Calu3 (cell line): ENCODE results near the gene BCKDHB. TPM values are rescaled to one million over a fixed set of nuclear protein-coding genes. Genes with fewer than 3 reads are reported as not detected.

ENCODE experiments used
- BruUV-seq: library from RNA; stranded (reverse); fragments of 400-500 nt; replicated peaks from 2 replicates; lab custom pipeline; 2021; lab: Mats Ljungman, UMichigan
- CTCF ChIA-PET: fragments of 300-600 bp; sonication (Branson Sonifier 250); formaldehyde crosslinking; loops from one replicate; lab custom pipeline; 2022; ENCODE audit warnings: antibody characterized with exemption; lab: Charles Lee
- DNase-seq: peaks from one replicate; pipeline ENCODE4 v3.0.0; 2022
- H3K27ac Mint-ChIP-seq: one replicate; pipeline ENCODE4 v1.8.0; 2022; ENCODE audit warnings: mixed read lengths; ENCODE audit not compliant: unreplicated experiment
- H3K27me3 Mint-ChIP-seq: one replicate; pipeline ENCODE4 v1.8.0; 2022; ENCODE audit warnings: mixed read lengths; ENCODE audit not compliant: unreplicated experiment
- H3K36me3 Mint-ChIP-seq: one replicate; pipeline ENCODE4 v1.8.0; 2022; ENCODE audit warnings: mild to moderate bottlenecking, moderate library complexity, mixed read lengths; ENCODE audit not compliant: insufficient read depth, unreplicated experiment
- H3K4me1 Mint-ChIP-seq: one replicate; pipeline ENCODE4 v1.8.0; 2022; ENCODE audit warnings: mild to moderate bottlenecking, low read depth, mixed read lengths; ENCODE audit not compliant: unreplicated experiment
- H3K4me3 Mint-ChIP-seq: one replicate; pipeline ENCODE4 v1.8.0; 2022; ENCODE audit warnings: mild to moderate bottlenecking, low read depth, moderate library complexity, mixed read lengths; ENCODE audit not compliant: unreplicated experiment
- H3K9me3 Mint-ChIP-seq: one replicate; pipeline ENCODE4 v1.8.0; 2022; ENCODE audit warnings: low read depth, mixed read lengths; ENCODE audit not compliant: unreplicated experiment
- intact Hi-C: fragments of 100-400 bp; cut with micrococcal nuclease; formaldehyde crosslinking; loops from one replicate; pipeline ENCODE4 v1.10.0; 2022; ENCODE audit not compliant: unreplicated experiment
- total RNA-seq: library from RNA; stranded (reverse); gene quantifications from 2 replicates; pipeline ENCODE4 v1.2.3, GENCODE V29; 2022
- TF ChIP-seq, protein P1 (sequence below): fragments of 200-600 bp; IDR thresholded peaks from one replicate; pipeline ENCODE4 v1.8.0; 2022; ENCODE audit warnings: antibody characterized with exemption; ENCODE audit not compliant: unreplicated experiment

BCKDHB gene
- total RNA-seq, 1 experiment from 2014 or later, result 24.9 TPM

DNA sequence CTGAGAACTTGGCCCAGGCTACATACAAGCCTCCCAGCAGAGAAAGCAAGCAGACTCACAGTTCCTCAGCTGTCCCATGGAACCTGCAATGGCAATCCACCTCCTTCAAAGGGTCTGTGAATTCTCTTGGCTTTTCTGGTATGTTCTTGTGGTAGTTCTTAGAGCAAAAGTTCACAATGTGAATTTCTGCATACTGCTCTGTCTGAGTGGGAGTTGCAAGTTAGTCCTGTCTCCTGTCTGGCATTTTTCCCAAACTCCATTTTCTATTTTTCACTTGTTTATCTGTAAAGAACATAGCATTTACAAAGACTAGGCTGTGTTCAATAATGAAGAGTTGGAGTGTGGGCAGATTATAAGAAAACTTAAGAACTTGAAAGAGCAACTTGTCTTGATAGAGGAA is 269.9 kb downstream of the BCKDHB start:
- no peaks in the 10 kb centered on the region for H3K9me3 Mint-ChIP-seq

DNA sequence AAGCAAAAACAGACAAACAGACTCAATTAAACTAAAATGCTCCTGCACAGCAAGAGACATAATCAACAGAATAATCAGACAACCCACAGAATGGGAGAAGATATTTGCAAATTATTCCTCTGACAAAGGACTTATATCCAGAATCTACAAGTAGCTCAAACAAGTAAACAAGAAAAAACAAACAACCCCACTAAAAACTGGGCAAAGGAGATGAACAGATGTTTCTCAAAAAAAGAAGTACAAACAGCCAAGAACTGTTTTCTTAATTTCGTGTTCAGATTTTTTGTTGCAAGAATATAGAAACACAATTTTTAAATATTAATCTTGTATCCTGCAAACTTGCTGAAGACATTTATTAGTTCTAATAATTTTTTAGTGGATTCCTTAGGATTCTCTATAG is 274.1 kb downstream of the BCKDHB start:
- BruUV-seq, result no TSS peak
- intact Hi-C loops, result no loop called here
- CTCF ChIA-PET, result no interaction called here
- TF ChIP-seq, protein P1, sequence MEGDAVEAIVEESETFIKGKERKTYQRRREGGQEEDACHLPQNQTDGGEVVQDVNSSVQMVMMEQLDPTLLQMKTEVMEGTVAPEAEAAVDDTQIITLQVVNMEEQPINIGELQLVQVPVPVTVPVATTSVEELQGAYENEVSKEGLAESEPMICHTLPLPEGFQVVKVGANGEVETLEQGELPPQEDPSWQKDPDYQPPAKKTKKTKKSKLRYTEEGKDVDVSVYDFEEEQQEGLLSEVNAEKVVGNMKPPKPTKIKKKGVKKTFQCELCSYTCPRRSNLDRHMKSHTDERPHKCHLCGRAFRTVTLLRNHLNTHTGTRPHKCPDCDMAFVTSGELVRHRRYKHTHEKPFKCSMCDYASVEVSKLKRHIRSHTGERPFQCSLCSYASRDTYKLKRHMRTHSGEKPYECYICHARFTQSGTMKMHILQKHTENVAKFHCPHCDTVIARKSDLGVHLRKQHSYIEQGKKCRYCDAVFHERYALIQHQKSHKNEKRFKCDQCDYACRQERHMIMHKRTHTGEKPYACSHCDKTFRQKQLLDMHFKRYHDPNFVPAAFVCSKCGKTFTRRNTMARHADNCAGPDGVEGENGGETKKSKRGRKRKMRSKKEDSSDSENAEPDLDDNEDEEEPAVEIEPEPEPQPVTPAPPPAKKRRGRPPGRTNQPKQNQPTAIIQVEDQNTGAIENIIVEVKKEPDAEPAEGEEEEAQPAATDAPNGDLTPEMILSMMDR, result no peak
- Mint-ChIP-seq H3K4me3 (no peak overlapping the region), H3K9me3 (no peaks in the 10 kb centered on the region), H3K27me3 (no peaks in the 10 kb centered on the region), H3K27ac (no peak overlapping the region), H3K4me1 (no peaks in the 10 kb centered on the region), H3K36me3 (no peaks in the 10 kb centered on the region)
- DNase-seq, result no peak

More for the DNA sequence above, 269.9 kb downstream of the BCKDHB start:
- BruUV-seq, result no TSS peak
- CTCF ChIA-PET, result no interaction called here
- TF ChIP-seq, protein P1, result no peak
- Mint-ChIP-seq H3K36me3 (no peaks in the 10 kb centered on the region), H3K27me3 (no peaks in the 10 kb centered on the region), H3K4me3 (no peak overlapping the region), H3K4me1 (no peaks in the 10 kb centered on the region), H3K27ac (no peak overlapping the region)
- intact Hi-C loops, result no loop called here
- DNase-seq, result no peak

GRCh38 chr6:80382811-80383210 is 276.3 kb downstream of the BCKDHB start:
- Mint-ChIP-seq H3K4me3 (no peak overlapping the region), H3K36me3 (no peaks in the 10 kb centered on the region), H3K27me3 (no peaks in the 10 kb centered on the region), H3K9me3 (no peaks in the 10 kb centered on the region), H3K27ac (no peak overlapping the region), H3K4me1 (no peaks in the 10 kb centered on the region)
- TF ChIP-seq, protein P1, result no peak
- no peak for DNase-seq
- BruUV-seq, result no TSS peak
- intact Hi-C loops, result no loop called here
- CTCF ChIA-PET, result no interaction called here

- TF ChIP-seq, protein P1, result no peak
- CTCF ChIA-PET, result no interaction called here
- Mint-ChIP-seq H3K4me1 (no peaks in the 10 kb centered on the region), H3K4me3 (no peak overlapping the region), H3K9me3 (no peaks in the 10 kb centered on the region), H3K36me3 (no peaks in the 10 kb centered on the region), H3K27ac (no peak overlapping the region), H3K27me3 (no peaks in the 10 kb centered on the region)
- BruUV-seq, result no TSS peak
- intact Hi-C loops, result no loop called here
- no peak for DNase-seq
These were observed 282.0 kb downstream of the BCKDHB start for GRCh38 chr6:80388507-80388906.

Other genes starting within 250 kb of the BCKDHB start
- gene ELOVL4, start 159.1 kb upstream of the BCKDHB start, total RNA-seq, result 1.6 and 2.1 TPM in 2 replicates
- 29.6 and 36.2 TPM in 2 replicates for gene TTK, start 102.0 kb upstream of the BCKDHB start, total RNA-seq